ENCODE data around the gene PLEKHA7. TPM values are rescaled to one million over a fixed set of nuclear protein-coding genes. Genes with fewer than 3 reads are reported as not detected.

PLEKHA7 gene
- total RNA-seq, 2 experiments from 2014 or later: 0.13 TPM; not detected in 1

- no peaks in the 10 kb centered on the region for H3K4me1 ChIP-seq (ENCODE audit: insufficient read depth, low read length, poor library complexity, severe bottlenecking)
- H3K4me3 ChIP-seq (ENCODE audit: low read depth, low read length, poor library complexity, severe bottlenecking): no peak overlapping the region
- no peaks in the 10 kb centered on the region for H4K20me1 ChIP-seq (ENCODE audit: insufficient read depth, low read length)
- no TSS peak for BruUV-seq (replicated peaks)
- H3K27ac ChIP-seq (ENCODE audit: low read depth, low read length, poor library complexity, severe bottlenecking): no peak overlapping the region
- no peaks in the 10 kb centered on the region for H3K9me3 ChIP-seq (ENCODE audit: low read length)
- H2AFZ ChIP-seq (ENCODE audit: low read length): no peak overlapping the region
- H3K9me2 ChIP-seq (ENCODE audit: insufficient read depth, low read length): no peaks in the 10 kb centered on the region
- no peak for DNase-seq (ENCODE audit: low spot score)
- ChIA-PET CTCF (ENCODE audit: unreplicated experiment) (no interaction called here), POLR2A (no interaction called here)
- H3K4me2 ChIP-seq (ENCODE audit: low read length): no peak overlapping the region
- H3K79me2 ChIP-seq (ENCODE audit: insufficient read depth, low read depth, low read length): no peaks in the 10 kb centered on the region
- intact Hi-C loops (cut with micrococcal nuclease; ENCODE audit: unreplicated experiment): no loop called here
- no peaks in the 10 kb centered on the region for H3K36me3 ChIP-seq (ENCODE audit: insufficient read depth, low read length)
- TF ChIP-seq CTCF (conservative IDR thresholded peaks at IDR 0.05; ENCODE audit: low read length) (no peak), EZH2phosphoT487 (IDR thresholded peaks at IDR 0.05; ENCODE audit: borderline replicate concordance, low read depth, low read length) (no peak)
These were observed 223.6 kb downstream of the PLEKHA7 start for GRCh38 chr11:16790486-16791190.

- BruUV-seq (replicated peaks): no TSS peak
- Histone ChIP-seq H3K4me3 (ENCODE audit: low read depth, low read length, poor library complexity, severe bottlenecking) (no peak overlapping the region), H3K4me1 (ENCODE audit: insufficient read depth, low read length, poor library complexity, severe bottlenecking) (no peaks in the 10 kb centered on the region), H3K9me3 (ENCODE audit: low read length) (no peaks in the 10 kb centered on the region), H2AFZ (ENCODE audit: low read length) (no peak overlapping the region), H3K36me3 (ENCODE audit: insufficient read depth, low read length) (no peaks in the 10 kb centered on the region), H4K20me1 (ENCODE audit: insufficient read depth, low read length) (no peaks in the 10 kb centered on the region), H3K4me2 (ENCODE audit: low read length) (no peak overlapping the region), H3K9me2 (ENCODE audit: insufficient read depth, low read length) (no peaks in the 10 kb centered on the region), H3K27ac (ENCODE audit: low read depth, low read length, poor library complexity, severe bottlenecking) (no peak overlapping the region), H3K79me2 (ENCODE audit: insufficient read depth, low read depth, low read length) (no peaks in the 10 kb centered on the region)
- CTCF ChIA-PET (ENCODE audit: unreplicated experiment): no interaction called here
- POLR2A ChIA-PET: no interaction called here
- DNase-seq (ENCODE audit: low spot score): no peak
- TF ChIP-seq CTCF (conservative IDR thresholded peaks at IDR 0.05; ENCODE audit: low read length) (no peak), EZH2phosphoT487 (IDR thresholded peaks at IDR 0.05; ENCODE audit: borderline replicate concordance, low read depth, low read length) (no peak)
- intact Hi-C loops (cut with micrococcal nuclease; ENCODE audit: unreplicated experiment): no loop called here
These were observed 224.4 kb downstream of the PLEKHA7 start for GRCh38 chr11:16789560-16790485.

- TF ChIP-seq CTCF (conservative IDR thresholded peaks at IDR 0.05; ENCODE audit: low read length) (no peak), EZH2phosphoT487 (IDR thresholded peaks at IDR 0.05; ENCODE audit: borderline replicate concordance, low read depth, low read length) (no peak)
- no peak for DNase-seq (ENCODE audit: low spot score)
- Histone ChIP-seq H3K4me2 (ENCODE audit: low read length) (no peak overlapping the region), H3K4me3 (ENCODE audit: low read depth, low read length, poor library complexity, severe bottlenecking) (no peak overlapping the region), H2AFZ (ENCODE audit: low read length) (no peak overlapping the region), H3K9me3 (ENCODE audit: low read length) (no peaks in the 10 kb centered on the region), H4K20me1 (ENCODE audit: insufficient read depth, low read length) (no peaks in the 10 kb centered on the region), H3K9me2 (ENCODE audit: insufficient read depth, low read length) (no peaks in the 10 kb centered on the region), H3K36me3 (ENCODE audit: insufficient read depth, low read length) (no peaks in the 10 kb centered on the region), H3K4me1 (ENCODE audit: insufficient read depth, low read length, poor library complexity, severe bottlenecking) (no peaks in the 10 kb centered on the region), H3K79me2 (ENCODE audit: insufficient read depth, low read depth, low read length) (no peaks in the 10 kb centered on the region), H3K27ac (ENCODE audit: low read depth, low read length, poor library complexity, severe bottlenecking) (no peak overlapping the region)
- ChIA-PET CTCF (ENCODE audit: unreplicated experiment) (no interaction called here), POLR2A (no interaction called here)
- intact Hi-C loops (cut with micrococcal nuclease; ENCODE audit: unreplicated experiment): no loop called here
- no TSS peak for BruUV-seq (replicated peaks)
These were observed 225.2 kb downstream of the PLEKHA7 start for GRCh38 chr11:16789063-16789420.
